ENCODE results near the gene NEGR1.
"Not testable (repeated sequence)": the region's sequence is repeated elsewhere in the genome, so short reads cannot be mapped to it uniquely, and the experiment has no call there.

The NEGR1 gene

GRCh38 chr1:71916894-71917293 lies 365.4 kb downstream of the NEGR1 start:
- no peak for TF ChIP-seq CTCF (IDR thresholded peaks at IDR 0.05; ENCODE audit: insufficient read depth, low read length, poor library complexity, severe bottlenecking)
- H3K27me3 ChIP-seq (replicated peaks; ENCODE audit: control insufficient read depth, insufficient read depth, low read length) = no peaks in the 10 kb centered on the region
- H3K4me3 ChIP-seq (replicated peaks; ENCODE audit: low read depth, low read length) = no peak overlapping the region
- no peak for DNase-seq (ENCODE audit: extremely low read depth, insufficient read length)
- no peaks in the 10 kb centered on the region for H3K36me3 ChIP-seq (ENCODE audit: control insufficient read depth, insufficient read depth, low read length)

GRCh38 chr1:71914626-71915025 lies 367.7 kb downstream of the NEGR1 start:
- H3K36me3 ChIP-seq (ENCODE audit: control insufficient read depth, insufficient read depth, low read length) = no peaks in the 10 kb centered on the region
- no peak for DNase-seq (ENCODE audit: extremely low read depth, insufficient read length)
- no peak overlapping the region for H3K4me3 ChIP-seq (replicated peaks; ENCODE audit: low read depth, low read length)
- no peak for TF ChIP-seq CTCF (IDR thresholded peaks at IDR 0.05; ENCODE audit: insufficient read depth, low read length, poor library complexity, severe bottlenecking)
- H3K27me3 ChIP-seq (replicated peaks; ENCODE audit: control insufficient read depth, insufficient read depth, low read length) = no peaks in the 10 kb centered on the region

- Histone ChIP-seq H3K36me3 (ENCODE audit: control insufficient read depth, insufficient read depth, low read length) (no peaks in the 10 kb centered on the region), H3K4me3 (replicated peaks; ENCODE audit: low read depth, low read length) (no peak overlapping the region), H3K27me3 (replicated peaks; ENCODE audit: control insufficient read depth, insufficient read depth, low read length) (no peaks in the 10 kb centered on the region)
- DNase-seq (ENCODE audit: extremely low read depth, insufficient read length) = no peak
- TF ChIP-seq CTCF (IDR thresholded peaks at IDR 0.05; ENCODE audit: insufficient read depth, low read length, poor library complexity, severe bottlenecking) = no peak
These were observed 373.4 kb downstream of the NEGR1 start for GRCh38 chr1:71908871-71909390.

GRCh38 chr1:71908303-71908702 lies 374.0 kb downstream of the NEGR1 start:
- H3K4me3 ChIP-seq (replicated peaks; ENCODE audit: low read depth, low read length) = no peak overlapping the region
- no peak for DNase-seq (ENCODE audit: extremely low read depth, insufficient read length)
- no peak for TF ChIP-seq CTCF (IDR thresholded peaks at IDR 0.05; ENCODE audit: insufficient read depth, low read length, poor library complexity, severe bottlenecking)
- no peaks in the 10 kb centered on the region for H3K27me3 ChIP-seq (replicated peaks; ENCODE audit: control insufficient read depth, insufficient read depth, low read length)
- H3K36me3 ChIP-seq (ENCODE audit: control insufficient read depth, insufficient read depth, low read length) = no peaks in the 10 kb centered on the region

GRCh38 chr1:71899881-71900280 lies 382.5 kb downstream of the NEGR1 start:
- Histone ChIP-seq H3K36me3 (ENCODE audit: control insufficient read depth, insufficient read depth, low read length) (no peaks in the 10 kb centered on the region), H3K27me3 (replicated peaks; ENCODE audit: control insufficient read depth, insufficient read depth, low read length) (no peaks in the 10 kb centered on the region), H3K4me3 (replicated peaks; ENCODE audit: low read depth, low read length) (no peak overlapping the region)
- no peak for TF ChIP-seq CTCF (IDR thresholded peaks at IDR 0.05; ENCODE audit: insufficient read depth, low read length, poor library complexity, severe bottlenecking)
- no peak for DNase-seq (ENCODE audit: extremely low read depth, insufficient read length)

GRCh38 chr1:71888166-71888565 lies 394.2 kb downstream of the NEGR1 start:
- H3K4me3 ChIP-seq (replicated peaks; ENCODE audit: low read depth, low read length); H3K36me3 ChIP-seq (ENCODE audit: control insufficient read depth, insufficient read depth, low read length); DNase-seq (ENCODE audit: extremely low read depth, insufficient read length); H3K27me3 ChIP-seq (replicated peaks; ENCODE audit: control insufficient read depth, insufficient read depth, low read length): not testable (repeated sequence)
